Stimulated activated CD4-positive, alpha-beta T cell treated with anti-CD3 and anti-CD28 coated beads, TNF-alpha, amount 100 ng/mL, for 48 hours (primary cell): Measurements from ENCODE around the gene PTPN14.

Experiments used
- DNase-seq, 3 donors: peaks; one replicate each; pipeline ENCODE4 v3.0.0-alpha.2; 2020; ENCODE audit warnings: low read depth in 3 of 3

PTPN14 gene

GRCh38 chr1:214568328-214568727 lies 16.9 kb upstream of the PTPN14 start:
- no peak for DNase-seq

- no peak for DNase-seq
Measured at GRCh38 chr1:214567481-214567980, 16.1 kb upstream of the PTPN14 start.

DNA sequence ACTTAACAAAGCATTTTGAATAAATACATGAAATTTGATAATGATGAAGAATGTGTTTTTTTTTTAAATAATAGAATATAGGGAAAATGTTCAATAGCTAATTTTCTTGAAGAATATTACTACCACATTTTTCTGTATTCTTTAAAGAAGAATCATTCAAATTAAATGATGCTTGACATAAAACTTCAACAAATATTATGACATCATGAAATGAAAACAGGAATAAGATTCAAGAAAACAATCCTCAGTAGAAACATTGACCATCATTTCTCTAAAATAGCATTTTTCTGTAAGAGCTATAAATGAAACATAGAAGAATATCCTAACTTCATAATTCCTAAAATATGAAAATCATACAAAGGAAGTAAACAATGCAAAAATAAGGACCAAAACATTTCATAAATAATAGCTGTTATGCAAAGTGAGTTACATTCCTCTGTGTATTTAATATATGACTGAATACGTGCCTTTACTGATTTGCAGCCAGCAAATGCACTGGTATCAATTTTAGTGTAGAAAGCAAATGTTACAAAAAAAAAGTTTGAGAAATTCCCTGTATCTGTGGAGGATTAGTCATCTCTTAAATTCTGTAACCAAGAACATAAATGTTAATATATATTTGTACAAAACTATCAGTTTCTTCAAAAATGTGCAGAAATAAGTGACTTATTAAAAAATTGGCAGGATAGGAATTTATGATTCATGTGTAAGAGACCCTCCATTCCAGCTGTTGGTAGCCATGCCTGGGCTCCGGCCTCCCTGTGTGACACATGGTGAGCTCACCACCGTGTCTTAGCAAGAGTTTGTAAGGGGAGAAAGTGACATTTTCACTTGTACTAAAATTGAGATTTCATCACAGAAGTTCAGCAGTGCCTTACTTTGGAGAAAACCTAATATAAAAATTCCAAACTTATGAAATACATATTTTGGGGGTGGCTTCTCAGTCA lies 15.0 kb upstream of the PTPN14 start:
- DNase-seq = peak in 1 of 3 donors; percentile 24

DNA sequence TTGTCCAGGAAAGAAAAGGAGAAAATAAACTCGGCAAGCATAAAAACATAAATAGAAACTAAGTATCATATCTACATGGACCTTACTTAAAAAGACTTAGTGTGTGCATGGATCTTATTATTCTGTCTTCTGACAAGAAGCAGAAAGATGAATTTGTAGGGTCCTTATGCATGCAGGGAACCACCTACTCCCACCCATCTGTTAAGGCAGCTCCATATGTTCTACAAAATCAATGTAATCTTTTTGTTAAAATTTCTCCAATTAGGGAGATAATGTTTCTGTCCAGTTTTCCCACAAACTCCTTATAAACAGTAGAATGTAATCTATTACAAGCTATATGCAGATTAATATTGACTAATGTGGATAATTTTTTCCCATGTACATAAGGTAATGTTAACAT lies 13.9 kb upstream of the PTPN14 start:
- DNase-seq = no peak

- no peak for DNase-seq
Measured at GRCh38 chr1:214563881-214564280, 12.5 kb upstream of the PTPN14 start.

GRCh38 chr1:214557952-214558735 lies 6.7 kb upstream of the PTPN14 start:
- DNase-seq = no peak

DNA sequence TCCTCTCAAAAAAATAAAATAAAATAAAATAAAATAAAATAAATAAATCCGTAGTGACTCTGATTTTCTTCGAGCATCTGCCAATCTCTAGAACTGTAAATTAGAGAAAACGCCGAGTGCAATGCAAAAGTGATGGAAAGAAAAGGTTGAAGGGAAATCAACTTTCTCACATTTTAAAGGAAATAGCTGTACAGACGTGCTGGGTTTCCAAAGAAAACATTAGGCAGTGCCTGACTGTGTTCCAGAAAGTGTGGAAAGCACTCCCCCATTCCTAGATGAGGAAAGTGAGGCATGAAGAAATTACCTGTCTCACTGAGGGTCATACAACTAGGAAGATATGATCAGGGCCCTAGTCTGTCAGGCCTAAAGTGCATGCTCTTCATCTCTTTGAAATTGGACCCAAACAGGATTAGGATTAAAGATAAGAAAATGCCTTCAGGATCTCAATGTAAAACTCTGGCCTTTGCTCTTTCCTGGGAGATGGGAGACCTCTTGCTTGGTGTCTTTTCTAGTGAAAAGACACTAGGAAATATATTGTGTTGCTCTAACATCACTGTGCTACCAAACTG lies 1.8 kb upstream of the PTPN14 start:
- no peak for DNase-seq

- no peak for DNase-seq
Measured at GRCh38 chr1:214552174-214552608, 789 bp upstream of the PTPN14 start.

- peak in 1 of 3 donors; percentile 3 for DNase-seq
Measured at GRCh38 chr1:214550857-214551435, 456 bp downstream of the PTPN14 start.

DNA sequence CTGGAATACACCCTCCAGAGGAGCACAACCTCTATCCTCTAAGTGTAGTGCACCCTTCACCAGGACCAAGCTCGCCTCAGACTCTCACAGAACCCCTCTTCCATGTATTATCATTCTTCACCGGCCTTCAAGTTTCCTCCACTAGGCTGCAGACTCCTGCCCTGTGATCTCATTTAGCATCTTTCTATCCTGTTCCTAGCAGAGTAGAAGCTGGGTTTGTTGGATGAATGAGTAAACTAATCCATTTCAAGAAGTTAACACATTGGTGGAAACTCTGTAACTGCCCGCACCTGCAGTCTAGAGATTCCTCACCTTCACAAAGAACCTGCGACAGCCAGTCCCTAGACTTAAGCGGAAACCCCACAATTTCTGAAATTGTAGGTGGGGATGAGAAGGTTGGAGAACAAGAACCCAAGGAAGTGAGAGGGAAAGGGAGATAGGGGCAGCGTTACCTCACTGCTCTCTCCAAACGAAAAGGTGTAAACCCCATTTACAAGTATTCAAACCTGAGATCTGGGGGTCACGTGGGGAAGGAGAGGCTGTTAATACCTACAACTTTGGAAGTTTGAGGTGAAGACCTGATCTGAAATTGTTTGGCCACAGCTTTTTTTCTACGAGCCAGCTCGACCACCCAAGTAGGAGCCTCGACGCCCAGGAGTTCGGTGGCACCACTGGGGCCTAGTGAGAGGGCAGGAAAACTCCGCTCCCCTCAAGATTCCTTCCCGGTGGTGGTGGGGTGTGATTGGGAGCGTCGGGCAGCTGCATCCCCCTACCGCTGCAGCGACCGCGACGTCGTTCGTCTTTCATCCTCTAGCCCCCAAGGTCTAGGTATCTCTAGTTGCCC lies 1.2 kb downstream of the PTPN14 start:
- DNase-seq = no peak

DNA sequence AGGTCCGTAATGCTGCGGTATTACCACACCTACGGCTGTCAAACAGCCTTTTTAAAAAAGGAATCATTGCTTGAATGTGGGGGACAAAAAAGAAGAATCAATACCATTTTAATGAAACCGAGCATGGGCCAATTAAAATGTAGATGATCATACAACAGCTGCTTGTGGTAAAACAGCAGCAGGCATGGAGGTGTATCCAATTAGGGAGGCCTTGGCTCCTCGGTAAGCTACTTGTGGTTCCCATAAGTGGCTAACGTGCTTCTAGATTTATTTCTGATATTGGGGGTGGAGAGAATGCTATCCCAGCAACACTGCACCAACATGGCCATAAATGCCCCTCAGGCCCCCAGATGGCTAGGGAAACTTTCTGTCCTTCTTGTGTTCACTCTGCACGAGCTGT lies 1.8 kb downstream of the PTPN14 start:
- no peak for DNase-seq

GRCh38 chr1:214548988-214549387 lies 2.4 kb downstream of the PTPN14 start:
- DNase-seq = no peak

DNA sequence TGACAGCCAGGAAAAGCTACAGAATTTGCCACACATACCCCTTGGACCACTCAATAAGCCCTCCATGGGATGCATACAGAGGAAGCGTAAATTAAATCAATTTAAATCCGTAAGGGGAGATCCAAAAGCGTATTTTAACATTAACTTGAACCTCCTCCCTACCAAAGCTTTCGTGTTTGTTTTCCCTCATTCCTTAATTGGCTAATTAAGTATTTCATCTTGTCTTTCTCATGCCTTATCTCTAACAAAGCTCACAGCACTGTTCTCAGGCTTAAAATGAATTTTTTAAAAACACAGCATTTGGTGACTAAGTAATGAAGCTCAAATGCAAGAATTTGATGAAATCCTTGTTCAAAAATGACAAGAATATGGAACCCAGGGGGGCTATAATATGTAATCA lies 3.1 kb downstream of the PTPN14 start:
- no peak for DNase-seq

DNA sequence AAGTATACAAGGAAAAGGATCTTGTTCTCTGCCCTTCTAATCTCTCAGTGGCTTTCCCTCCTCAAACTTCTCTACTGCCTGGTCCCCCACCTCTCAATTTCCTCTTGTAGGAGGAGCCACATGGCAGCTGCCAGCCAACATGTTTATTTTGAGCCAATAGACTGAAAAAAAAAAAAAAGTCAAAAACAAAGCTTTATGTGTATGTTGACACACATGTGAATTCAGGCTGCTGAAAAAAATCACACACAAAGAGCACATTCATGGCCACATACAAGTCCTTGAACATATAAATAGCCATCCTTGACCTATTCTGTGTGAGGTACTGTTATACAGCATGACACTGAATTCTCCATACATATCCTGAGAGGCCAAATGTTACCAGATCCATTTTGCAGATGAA lies 3.7 kb downstream of the PTPN14 start:
- no peak for DNase-seq

- no peak for DNase-seq
Measured at GRCh38 chr1:214546886-214547641, 4.3 kb downstream of the PTPN14 start.

DNA sequence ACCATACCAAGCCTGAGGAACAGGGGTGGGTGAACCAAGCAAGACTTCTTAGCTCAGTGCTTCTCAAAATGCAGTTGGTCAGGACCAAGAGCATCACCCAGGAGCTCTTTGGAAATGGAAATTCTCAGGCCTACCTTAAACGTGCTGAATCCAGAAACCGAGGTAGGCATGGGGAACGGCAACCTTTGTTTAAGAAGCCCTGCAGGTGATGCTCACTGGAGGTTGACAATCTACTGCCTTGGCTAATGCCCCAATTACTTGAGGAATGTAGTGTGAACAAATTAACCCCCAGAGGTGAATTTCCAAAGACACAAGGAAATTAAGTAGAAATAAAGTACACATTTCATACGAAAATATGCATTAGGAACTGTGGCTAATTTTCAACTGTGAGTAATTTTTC lies 5.3 kb downstream of the PTPN14 start:
- DNase-seq = no peak

DNA sequence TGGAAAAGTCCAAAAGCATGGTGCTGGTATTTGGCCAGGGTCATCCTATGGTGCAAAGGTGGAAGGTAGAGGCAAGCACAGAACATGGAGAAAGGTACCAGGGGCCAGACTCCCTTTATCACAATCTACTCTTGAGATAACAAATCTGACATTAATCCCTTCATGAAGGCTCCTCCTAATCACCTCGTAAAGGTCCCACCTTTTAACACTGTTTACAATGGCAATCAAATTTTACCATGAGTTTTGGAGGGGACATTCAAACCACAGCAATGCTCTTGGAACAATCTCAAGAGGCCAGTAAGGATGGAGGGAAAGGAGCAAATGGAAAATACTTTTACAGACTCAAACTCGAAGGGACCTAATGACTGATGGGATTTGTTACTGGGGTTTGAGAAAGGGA lies 6.1 kb downstream of the PTPN14 start:
- no peak for DNase-seq

DNA sequence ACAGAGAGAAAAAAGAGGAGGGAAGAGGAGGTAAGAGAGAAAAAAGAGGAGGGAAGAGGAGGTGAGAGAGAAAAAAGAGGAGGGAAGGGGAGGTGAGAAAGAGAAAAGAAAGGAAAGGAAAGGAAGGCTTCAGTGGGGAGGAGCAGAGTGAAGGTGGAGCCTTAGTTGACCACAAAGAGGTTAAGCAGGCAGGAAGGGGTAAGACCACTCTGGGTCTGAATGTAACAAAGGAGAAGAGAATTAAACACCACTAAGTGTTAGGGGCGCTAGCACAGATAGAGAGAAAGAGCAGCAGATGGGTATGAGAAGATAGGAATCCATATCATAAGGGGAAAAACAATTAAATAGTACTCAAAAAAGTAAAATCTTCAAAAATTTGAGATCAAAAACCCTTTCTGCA lies 6.6 kb downstream of the PTPN14 start:
- DNase-seq = no peak

DNA sequence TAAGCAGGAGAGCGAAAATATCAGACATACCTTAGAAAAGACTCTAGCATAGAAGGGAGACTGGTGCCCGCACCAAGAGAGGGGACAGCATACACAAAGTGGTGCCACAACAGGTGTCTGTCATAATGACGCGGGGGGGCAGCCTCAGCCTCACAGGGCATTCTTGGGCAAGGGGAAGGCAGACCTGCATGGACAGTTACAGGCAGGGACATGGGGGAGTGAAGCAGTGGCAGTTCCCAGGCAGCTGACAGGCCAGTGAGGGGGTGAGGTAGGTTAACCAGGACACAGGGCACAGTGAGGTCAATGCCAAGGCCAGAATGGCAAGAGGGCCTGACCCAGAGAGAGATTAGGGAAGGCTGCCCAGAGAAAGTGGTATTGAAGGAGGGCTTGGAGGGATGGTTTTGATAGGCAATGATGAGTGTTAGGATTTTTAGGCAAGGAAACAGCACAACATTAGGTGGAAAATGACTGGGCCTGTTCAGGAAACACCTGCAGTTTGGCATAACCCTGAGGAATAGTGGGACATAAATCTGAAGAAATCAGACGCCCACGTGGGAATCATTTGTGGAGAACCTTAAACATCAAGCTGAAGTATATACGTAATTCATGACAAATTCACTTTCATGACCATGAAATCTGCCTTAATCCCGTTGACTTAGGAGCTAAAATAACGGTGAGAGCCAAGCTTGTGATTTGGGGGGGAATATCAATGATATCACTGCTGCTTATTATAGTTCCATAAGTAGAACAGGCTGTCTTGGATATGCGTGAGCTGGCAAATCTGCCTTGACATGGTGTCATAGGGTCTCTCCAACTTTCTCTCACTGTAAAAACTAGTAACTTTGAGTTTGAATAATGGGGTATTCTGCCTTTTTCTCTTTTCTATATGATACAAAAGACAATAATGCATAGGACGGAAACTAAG lies 8.9 kb downstream of the PTPN14 start:
- DNase-seq = no peak
